GM13977 (cell line): ENCODE data around the gene RS1.

Experiments used
- DNase-seq: peaks from one replicate; pipeline ENCODE4 v3.0.0; 2012; ENCODE audit warnings: low spot score
- CTCF ChIP-seq: IDR thresholded peaks from 2 replicates; pipeline ENCODE4 v1.5.1; 2012; ENCODE audit warnings: mild to moderate bottlenecking, control low read depth; ENCODE audit not compliant: insufficient read depth; ENCODE audit errors: extremely low read depth, missing control alignments
- in situ Hi-C: fragments of 300-500 bp; cut with MboI; formaldehyde crosslinking; loops from one replicate; pipeline ENCODE4 v1.12.0; 2022; ENCODE audit warnings: low sequenced_read_pairs, low pct_unique_long_range_greater_than_20kb, mixed read lengths, inconsistent platforms; ENCODE audit not compliant: unreplicated experiment

RS1 gene

GRCh38 chrX:18652636-18653035, 19.3 kb downstream of the RS1 start:
- in situ Hi-C loops: no loop called here
- no peak for DNase-seq
- TF ChIP-seq CTCF: no peak

- no peak for DNase-seq
- in situ Hi-C loops: no loop called here
- no peak for TF ChIP-seq CTCF
Observed at GRCh38 chrX:18650662-18651061, 21.2 kb downstream of the RS1 start.

- no peak for DNase-seq
- in situ Hi-C loops: no loop called here
- TF ChIP-seq CTCF: no peak
Observed at GRCh38 chrX:18649498-18649951, 22.4 kb downstream of the RS1 start.

- no peak for DNase-seq
- in situ Hi-C loops: no loop called here
- no peak for TF ChIP-seq CTCF
Observed at GRCh38 chrX:18647621-18648020, 24.3 kb downstream of the RS1 start.

GRCh38 chrX:18643853-18644252, 28.1 kb downstream of the RS1 start:
- no peak for DNase-seq
- in situ Hi-C loops: no loop called here

GRCh38 chrX:18643243-18643642, 28.7 kb downstream of the RS1 start:
- no peak for DNase-seq
- no peak for TF ChIP-seq CTCF
- in situ Hi-C loops: no loop called here

More at GRCh38 chrX:18643853-18644252, 28.1 kb downstream of the RS1 start:
- TF ChIP-seq CTCF: no peak

- in situ Hi-C loops: no loop called here
- TF ChIP-seq CTCF: no peak
- no peak for DNase-seq
Observed at GRCh38 chrX:18640686-18641085, 31.2 kb downstream of the RS1 start.
